EH (cell line): ENCODE data around the gene BRPF3.

Experiments used
- DNase-seq: peaks from one replicate; pipeline ENCODE4 v3.0.0-alpha.2; 2015; ENCODE audit warnings: low read depth

BRPF3 gene

GRCh38 chr6:36269834-36270705, 73.5 kb downstream of the BRPF3 start, which contains the start of gene PNPLA1:
TSS of gene PNPLA1 (plus strand) at chr6:36270060. CDS start at chr6:36270460, 400 bp downstream.
- no peak for DNase-seq

DNA sequence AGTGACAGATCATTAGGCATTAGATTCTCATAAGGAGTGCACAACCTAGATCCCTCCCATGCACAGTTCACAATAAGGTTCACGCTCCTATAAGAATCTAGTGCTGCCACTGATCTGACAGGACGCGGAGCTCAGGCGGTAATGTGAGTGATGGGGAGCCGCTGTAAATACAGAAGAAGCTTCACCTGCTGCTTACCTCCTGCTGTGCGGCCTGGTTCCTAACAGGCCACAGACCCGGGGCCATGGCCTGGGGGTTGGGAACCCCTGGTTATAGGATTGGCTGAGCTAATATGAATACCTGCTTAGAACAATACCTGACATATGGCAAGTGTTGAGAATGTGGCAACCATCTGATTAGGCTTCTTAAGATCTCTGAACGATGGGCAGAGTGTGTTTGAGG, 75.7 kb downstream of the BRPF3 start:
- no peak for DNase-seq

DNA sequence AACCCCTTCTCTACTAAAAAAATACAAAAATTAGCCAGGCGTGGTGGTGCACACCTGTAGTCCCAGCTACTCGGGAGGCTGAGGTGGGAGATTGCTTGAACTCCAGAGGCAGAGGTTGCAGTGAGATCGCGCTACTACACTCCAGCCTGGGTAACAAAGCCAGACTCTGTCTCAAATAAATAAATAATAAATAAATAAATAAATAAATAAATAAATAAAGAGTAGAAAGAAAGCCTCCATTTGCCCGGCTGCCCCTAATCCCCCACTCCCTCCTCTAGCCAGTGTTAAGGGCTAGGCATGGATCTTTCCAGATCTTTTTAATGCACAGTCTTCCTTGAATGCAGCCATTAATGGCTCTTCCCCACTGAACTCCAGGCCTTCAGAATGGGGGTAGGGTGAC, 76.5 kb downstream of the BRPF3 start:
- DNase-seq: no peak

- DNase-seq: no peak
Observed at GRCh38 chr6:36273802-36274514, 77.4 kb downstream of the BRPF3 start.

DNA sequence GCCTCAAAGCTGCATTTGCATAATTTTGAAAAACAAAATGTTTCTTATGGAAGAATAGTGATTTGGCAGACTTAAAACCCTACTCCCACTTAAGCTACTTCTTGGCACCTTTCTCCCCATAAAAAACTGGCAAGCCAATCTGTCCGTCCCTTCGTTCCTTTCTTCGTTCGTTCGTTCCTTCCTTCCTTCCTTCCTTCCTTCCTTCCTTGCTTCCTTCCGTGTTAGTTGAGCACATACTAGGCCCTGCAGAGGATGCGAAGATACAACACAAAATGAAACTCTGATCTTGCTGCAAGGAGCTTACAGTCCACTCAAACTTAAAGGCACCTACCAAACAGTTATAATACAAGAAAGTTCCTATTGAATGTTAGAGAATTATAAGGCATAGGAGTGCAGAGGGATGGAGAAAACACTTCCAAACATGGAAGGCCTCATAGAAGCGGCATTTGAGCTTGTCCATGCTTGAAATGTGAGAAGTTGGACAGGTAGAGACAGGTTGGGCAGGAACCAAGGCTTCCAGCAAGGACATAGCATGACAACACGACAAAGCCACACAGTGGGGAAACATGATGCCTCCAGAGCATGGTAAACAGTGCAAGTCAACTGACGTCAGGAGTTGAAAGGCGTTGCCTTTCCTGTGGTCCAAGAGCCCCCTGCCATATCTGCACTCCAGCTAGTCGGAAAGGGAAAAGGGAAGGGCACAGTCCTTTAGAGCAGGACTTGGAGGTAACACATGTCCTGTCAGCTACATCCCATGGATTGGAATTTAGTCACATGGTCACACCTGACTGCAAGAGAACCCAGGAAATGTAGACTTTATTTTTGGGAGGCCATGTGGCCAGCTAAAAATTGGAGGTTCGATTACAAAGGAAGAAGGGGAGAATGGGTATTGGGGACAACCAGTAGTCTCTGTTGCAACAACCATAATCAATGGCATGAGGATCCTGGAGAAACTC, 80.3 kb downstream of the BRPF3 start:
- DNase-seq: no peak

GRCh38 chr6:36277946-36278470, 81.5 kb downstream of the BRPF3 start:
- DNase-seq: no peak

- no peak for DNase-seq
Observed at GRCh38 chr6:36280467-36280866, 83.9 kb downstream of the BRPF3 start.

DNA sequence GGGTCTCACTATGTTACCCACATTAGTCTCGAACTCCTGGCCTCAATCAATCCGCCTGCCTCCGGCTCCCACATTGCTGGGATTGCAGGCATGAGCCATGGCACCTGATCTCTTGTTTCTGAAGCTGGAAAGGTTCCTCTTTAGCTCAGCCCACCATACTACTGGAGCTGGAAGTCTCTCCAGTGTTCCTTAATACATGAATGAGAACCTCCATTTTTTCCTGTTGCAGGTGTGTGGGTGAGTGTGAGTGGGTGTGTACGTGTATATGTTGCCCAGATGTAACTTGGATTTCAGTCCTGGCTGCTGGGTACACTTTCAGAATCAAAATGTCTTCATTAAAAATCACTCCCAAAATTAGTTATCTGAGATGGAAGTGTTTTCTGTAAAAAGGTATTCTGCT, 84.4 kb downstream of the BRPF3 start:
- no peak for DNase-seq
